HL-60 (cell line): ENCODE results near the gene GUCY1B1.

Experiments
- GABPA ChIP-seq: IDR thresholded peaks from 2 replicates; pipeline ENCODE4 v1.6.1; 2012; ENCODE audit warnings: low read depth
- POLR2AphosphoS5 ChIP-seq: IDR thresholded peaks from 2 replicates; pipeline ENCODE4 v1.6.1; 2012; ENCODE audit warnings: low read depth
- TF ChIP-seq, protein P1 (sequence below): IDR thresholded peaks from one replicate; pipeline ENCODE4 v1.5.1; 2011; ENCODE audit warnings: low read length, control low read depth, inconsistent platforms; ENCODE audit not compliant: insufficient read depth
- TF ChIP-seq, protein P2 (sequence below): IDR thresholded peaks from 2 replicates; pipeline ENCODE4 v1.6.1; 2012; ENCODE audit warnings: low read depth; ENCODE audit not compliant: insufficient replicate concordance

DNA sequence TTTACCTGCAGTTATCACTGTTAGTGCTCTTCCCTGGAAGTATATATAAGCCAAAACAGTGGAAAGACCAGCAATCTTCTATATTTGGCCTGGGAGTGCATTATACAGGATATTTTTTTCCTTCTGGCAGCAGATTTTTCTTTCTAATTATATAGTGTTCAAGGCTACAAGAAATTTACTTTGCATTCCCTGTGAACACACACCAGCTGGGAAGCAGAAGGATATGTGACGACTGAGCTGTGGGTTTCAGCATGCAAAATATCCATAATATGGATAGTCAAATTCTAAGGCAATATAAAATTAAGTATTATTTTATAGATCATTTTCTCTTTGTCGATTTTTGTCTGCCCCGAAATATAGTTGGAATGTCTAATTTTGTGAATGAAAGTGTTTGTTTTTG lies 31.2 kb downstream of the GUCY1B1 start:
- TF ChIP-seq, protein P1, sequence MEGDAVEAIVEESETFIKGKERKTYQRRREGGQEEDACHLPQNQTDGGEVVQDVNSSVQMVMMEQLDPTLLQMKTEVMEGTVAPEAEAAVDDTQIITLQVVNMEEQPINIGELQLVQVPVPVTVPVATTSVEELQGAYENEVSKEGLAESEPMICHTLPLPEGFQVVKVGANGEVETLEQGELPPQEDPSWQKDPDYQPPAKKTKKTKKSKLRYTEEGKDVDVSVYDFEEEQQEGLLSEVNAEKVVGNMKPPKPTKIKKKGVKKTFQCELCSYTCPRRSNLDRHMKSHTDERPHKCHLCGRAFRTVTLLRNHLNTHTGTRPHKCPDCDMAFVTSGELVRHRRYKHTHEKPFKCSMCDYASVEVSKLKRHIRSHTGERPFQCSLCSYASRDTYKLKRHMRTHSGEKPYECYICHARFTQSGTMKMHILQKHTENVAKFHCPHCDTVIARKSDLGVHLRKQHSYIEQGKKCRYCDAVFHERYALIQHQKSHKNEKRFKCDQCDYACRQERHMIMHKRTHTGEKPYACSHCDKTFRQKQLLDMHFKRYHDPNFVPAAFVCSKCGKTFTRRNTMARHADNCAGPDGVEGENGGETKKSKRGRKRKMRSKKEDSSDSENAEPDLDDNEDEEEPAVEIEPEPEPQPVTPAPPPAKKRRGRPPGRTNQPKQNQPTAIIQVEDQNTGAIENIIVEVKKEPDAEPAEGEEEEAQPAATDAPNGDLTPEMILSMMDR: no peak
- no peak for TF ChIP-seq POLR2AphosphoS5
- TF ChIP-seq, protein P2, sequence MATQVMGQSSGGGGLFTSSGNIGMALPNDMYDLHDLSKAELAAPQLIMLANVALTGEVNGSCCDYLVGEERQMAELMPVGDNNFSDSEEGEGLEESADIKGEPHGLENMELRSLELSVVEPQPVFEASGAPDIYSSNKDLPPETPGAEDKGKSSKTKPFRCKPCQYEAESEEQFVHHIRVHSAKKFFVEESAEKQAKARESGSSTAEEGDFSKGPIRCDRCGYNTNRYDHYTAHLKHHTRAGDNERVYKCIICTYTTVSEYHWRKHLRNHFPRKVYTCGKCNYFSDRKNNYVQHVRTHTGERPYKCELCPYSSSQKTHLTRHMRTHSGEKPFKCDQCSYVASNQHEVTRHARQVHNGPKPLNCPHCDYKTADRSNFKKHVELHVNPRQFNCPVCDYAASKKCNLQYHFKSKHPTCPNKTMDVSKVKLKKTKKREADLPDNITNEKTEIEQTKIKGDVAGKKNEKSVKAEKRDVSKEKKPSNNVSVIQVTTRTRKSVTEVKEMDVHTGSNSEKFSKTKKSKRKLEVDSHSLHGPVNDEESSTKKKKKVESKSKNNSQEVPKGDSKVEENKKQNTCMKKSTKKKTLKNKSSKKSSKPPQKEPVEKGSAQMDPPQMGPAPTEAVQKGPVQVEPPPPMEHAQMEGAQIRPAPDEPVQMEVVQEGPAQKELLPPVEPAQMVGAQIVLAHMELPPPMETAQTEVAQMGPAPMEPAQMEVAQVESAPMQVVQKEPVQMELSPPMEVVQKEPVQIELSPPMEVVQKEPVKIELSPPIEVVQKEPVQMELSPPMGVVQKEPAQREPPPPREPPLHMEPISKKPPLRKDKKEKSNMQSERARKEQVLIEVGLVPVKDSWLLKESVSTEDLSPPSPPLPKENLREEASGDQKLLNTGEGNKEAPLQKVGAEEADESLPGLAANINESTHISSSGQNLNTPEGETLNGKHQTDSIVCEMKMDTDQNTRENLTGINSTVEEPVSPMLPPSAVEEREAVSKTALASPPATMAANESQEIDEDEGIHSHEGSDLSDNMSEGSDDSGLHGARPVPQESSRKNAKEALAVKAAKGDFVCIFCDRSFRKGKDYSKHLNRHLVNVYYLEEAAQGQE: no peak
- no peak for TF ChIP-seq GABPA
